Retinal pigment epithelial cell (primary cell): Measurements from ENCODE around the gene ZNF587.
"Not testable (repeated sequence)": the region's sequence is repeated elsewhere in the genome, so short reads cannot be mapped to it uniquely, and the experiment has no call there.

Source experiments
- DNase-seq: peaks from one replicate; pipeline ENCODE4 v3.0.0-alpha.2; 2010; ENCODE audit warnings: low read depth
- H3K4me3 ChIP-seq: 2 replicates; pipeline ENCODE4 v1.5.1; 2011; ENCODE audit warnings: mild to moderate bottlenecking, low read length, control low read depth, moderate library complexity
- TF ChIP-seq, protein P1 (sequence below): conservative IDR thresholded peaks from 2 replicates; pipeline ENCODE4 v1.5.1; 2011; ENCODE audit warnings: low read depth, low read length, control low read depth, inconsistent platforms

ZNF587 gene

GRCh38 chr19:57867868-57868492 is 18.3 kb downstream of the ZNF587 start:
- no peak for DNase-seq
- TF ChIP-seq, protein P1, sequence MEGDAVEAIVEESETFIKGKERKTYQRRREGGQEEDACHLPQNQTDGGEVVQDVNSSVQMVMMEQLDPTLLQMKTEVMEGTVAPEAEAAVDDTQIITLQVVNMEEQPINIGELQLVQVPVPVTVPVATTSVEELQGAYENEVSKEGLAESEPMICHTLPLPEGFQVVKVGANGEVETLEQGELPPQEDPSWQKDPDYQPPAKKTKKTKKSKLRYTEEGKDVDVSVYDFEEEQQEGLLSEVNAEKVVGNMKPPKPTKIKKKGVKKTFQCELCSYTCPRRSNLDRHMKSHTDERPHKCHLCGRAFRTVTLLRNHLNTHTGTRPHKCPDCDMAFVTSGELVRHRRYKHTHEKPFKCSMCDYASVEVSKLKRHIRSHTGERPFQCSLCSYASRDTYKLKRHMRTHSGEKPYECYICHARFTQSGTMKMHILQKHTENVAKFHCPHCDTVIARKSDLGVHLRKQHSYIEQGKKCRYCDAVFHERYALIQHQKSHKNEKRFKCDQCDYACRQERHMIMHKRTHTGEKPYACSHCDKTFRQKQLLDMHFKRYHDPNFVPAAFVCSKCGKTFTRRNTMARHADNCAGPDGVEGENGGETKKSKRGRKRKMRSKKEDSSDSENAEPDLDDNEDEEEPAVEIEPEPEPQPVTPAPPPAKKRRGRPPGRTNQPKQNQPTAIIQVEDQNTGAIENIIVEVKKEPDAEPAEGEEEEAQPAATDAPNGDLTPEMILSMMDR, result no peak

DNA sequence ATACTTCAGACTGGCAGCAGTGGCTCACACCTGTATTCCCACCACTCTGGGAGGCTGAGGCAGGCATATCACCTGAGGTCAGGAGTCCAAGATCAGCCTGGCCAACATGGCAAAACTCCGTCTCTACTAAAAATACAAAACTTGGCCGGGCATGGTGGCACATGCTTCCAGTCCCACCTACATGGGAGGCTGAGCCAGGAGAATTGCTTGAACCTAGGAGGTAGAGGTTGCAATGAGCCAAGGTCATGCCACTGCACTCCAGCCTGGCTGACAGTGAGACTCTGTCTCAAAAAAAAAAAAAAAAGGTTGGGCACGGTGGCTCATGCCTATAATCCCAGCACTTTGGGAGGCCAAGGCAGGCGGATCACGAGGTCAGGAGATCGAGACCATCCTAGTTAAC is 20.0 kb downstream of the ZNF587 start:
- H3K4me3 ChIP-seq, DNase-seq: not testable (repeated sequence)

More at GRCh38 chr19:57867868-57868492, 18.3 kb downstream of the ZNF587 start:
- H3K4me3 ChIP-seq, result no peak overlapping the region

DNA sequence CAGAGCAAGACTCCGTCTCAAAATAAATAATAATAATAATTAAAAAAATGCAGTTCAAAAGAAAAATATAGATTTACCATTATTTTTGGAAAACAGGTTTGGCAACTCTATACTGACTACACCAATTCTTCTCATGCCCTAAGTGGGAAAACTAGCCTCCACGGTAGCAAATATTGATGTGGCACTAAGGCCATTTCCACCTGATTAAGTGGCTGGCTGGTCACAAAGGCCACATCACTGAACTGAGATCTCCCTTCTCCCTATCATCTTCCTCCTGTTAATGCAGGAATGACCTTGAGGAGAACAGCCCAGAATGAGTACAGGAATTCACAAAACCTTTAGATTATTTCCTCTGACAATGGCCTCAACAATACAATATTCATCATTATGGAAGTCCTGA is 20.6 kb downstream of the ZNF587 start:
- no peak overlapping the region for H3K4me3 ChIP-seq
- DNase-seq, result no peak
- TF ChIP-seq, protein P1, result no peak

- no peak overlapping the region for H3K4me3 ChIP-seq
- no peak for DNase-seq
- TF ChIP-seq, protein P1, result no peak
Observed at GRCh38 chr19:57872450-57872849, 22.8 kb downstream of the ZNF587 start.

DNA sequence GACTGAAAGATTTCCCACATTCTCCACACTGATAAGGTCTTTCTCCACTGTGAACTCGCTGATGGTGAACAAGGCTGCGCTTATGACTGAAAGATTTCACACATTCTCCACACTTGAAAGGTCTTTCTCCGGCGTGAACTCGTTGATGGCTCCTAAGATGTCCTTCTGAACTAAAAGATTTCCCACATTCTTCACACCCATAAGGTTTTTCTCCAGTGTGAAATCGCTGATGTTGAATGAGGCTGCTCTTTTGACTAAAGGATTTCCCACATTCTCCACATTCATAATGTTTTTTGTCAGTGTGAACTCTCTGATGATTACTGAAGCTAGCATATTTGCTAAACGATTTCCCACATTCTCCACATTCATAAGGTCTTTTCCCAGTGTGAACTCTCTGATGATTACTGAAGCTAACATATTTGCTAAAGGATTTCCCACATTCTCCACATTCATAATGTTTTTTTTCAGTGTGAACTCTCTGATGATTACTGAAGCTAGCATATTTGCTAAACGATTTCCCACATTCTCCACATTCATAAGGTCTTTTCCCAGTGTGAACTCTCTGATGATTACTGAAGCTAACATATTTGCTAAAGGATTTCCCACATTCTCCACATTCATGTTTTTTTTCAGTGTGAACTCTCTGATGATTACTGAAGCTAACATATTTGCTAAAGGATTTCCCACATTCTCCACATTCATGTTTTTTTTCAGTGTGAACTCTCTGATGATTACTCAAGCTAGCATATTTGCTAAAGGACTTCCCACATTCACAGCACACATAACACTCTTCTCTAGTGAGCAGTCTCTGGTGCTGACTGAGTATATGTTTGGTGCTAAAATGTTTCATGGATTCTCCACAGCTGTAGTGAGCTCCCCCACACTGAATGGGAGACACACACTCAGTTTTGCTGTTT is 24.5 kb downstream of the ZNF587 start:
- not testable (repeated sequence) for H3K4me3 ChIP-seq, DNase-seq

GRCh38 chr19:57886046-57886445 is 36.4 kb downstream of the ZNF587 start:
- TF ChIP-seq, protein P1, result no peak
- no peak overlapping the region for H3K4me3 ChIP-seq
- DNase-seq, result no peak

- peak overlapping the region; percentile 91 for H3K4me3 ChIP-seq
- TF ChIP-seq, protein P1, result no peak
Observed at GRCh38 chr19:57887195-57887941, 37.7 kb downstream of the ZNF587 start.

More at GRCh38 chr19:57887195-57887941, 37.7 kb downstream of the ZNF587 start:
- DNase-seq, result peak; percentile 79
